ENCODE results near the gene RPL6.

- TF ChIP-seq TAF1 (IDR thresholded peaks at IDR 0.05; ENCODE audit: borderline replicate concordance, insufficient read depth, low read length) (no peak), REST (IDR thresholded peaks at IDR 0.05; ENCODE audit: insufficient read depth in 1 of 2, low read depth in 2 of 2, low read length in 2 of 2) (no peak), SIN3A (IDR thresholded peaks at IDR 0.05; ENCODE audit: borderline replicate concordance, insufficient read depth, low read length) (no peak), FOXP2 (optimal IDR thresholded peaks at IDR 0.05; ENCODE audit: borderline replicate concordance, extremely low read depth, extremely low read length, insufficient read depth) (no peak)
Observed at GRCh38 chr12:112382866-112383265, 26.5 kb downstream of the RPL6 start.

All from PFSK-1 (cell line).